HG03066 (cell line): Measurements from ENCODE around the gene KCNG2.

ENCODE experiments used
- ATAC-seq: cut with Tn5 transposase; IDR thresholded peaks from one replicate; pipeline ENCODE4 v1.9.1; 2021; ENCODE audit warnings: low read depth; ENCODE audit not compliant: unreplicated experiment

Gene KCNG2

GRCh38 chr18:79766308-79766707 is 31.4 kb upstream of the KCNG2 start:
- no peak for ATAC-seq

- no peak for ATAC-seq
Observed at GRCh38 chr18:79768745-79769144, 29.0 kb upstream of the KCNG2 start.

GRCh38 chr18:79769698-79770500 is 27.8 kb upstream of the KCNG2 start:
- no peak for ATAC-seq

GRCh38 chr18:79770501-79770815 is 27.3 kb upstream of the KCNG2 start:
- no peak for ATAC-seq

GRCh38 chr18:79770826-79771225 is 26.9 kb upstream of the KCNG2 start:
- no peak for ATAC-seq

GRCh38 chr18:79771446-79772107 is 26.2 kb upstream of the KCNG2 start:
- ATAC-seq: no peak

- no peak for ATAC-seq
Observed at GRCh38 chr18:79772108-79772864, 25.5 kb upstream of the KCNG2 start.

GRCh38 chr18:79772865-79773696 is 24.7 kb upstream of the KCNG2 start:
- no peak for ATAC-seq

- no peak for ATAC-seq
Observed at GRCh38 chr18:79774111-79774510, 23.6 kb upstream of the KCNG2 start.

GRCh38 chr18:79775441-79776221 is 22.1 kb upstream of the KCNG2 start:
- ATAC-seq: no peak

GRCh38 chr18:79776674-79777073 is 21.1 kb upstream of the KCNG2 start:
- ATAC-seq: no peak

- ATAC-seq: no peak
Observed at GRCh38 chr18:79778291-79778791, 19.4 kb upstream of the KCNG2 start.

GRCh38 chr18:79779021-79779699 is 18.6 kb upstream of the KCNG2 start:
- ATAC-seq: no peak

- no peak for ATAC-seq
Observed at GRCh38 chr18:79779700-79780190, 18.0 kb upstream of the KCNG2 start.

GRCh38 chr18:79780547-79780946 is 17.2 kb upstream of the KCNG2 start:
- ATAC-seq: no peak

- no peak for ATAC-seq
Observed at GRCh38 chr18:79781331-79781941, 16.3 kb upstream of the KCNG2 start.

GRCh38 chr18:79782566-79783308 is 15.0 kb upstream of the KCNG2 start:
- no peak for ATAC-seq
